ENCODE results near the gene DAPP1. TPM values are rescaled to one million over a fixed set of nuclear protein-coding genes. Genes with fewer than 3 reads are reported as not detected.
A peak's percentile ranks its signal among the peaks of the same experiment; 100 is the strongest.

The DAPP1 gene
- total and polyA plus RNA-seq, 2 experiments from 2014 or later: not detected

DNA sequence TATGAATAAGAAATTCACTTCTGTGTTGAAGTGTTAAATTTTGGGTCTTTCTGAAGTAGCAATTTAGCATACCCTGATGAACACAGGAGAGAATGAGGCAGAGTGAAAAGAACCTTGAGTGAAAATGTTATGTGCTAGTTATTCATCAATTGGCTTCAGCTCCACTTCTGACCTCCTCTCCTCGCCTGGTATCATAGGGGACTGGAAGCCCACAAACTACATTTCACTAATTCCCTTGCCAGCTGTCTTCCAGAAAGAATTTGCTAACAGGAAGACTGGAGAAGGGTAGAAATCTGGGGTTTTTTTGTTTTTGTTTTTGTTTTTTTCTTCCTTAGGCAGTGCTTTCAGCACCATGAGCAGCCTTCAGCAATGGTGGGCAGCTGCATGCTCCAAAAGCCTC lies 5.5 kb upstream of the DAPP1 start (continued):
- TF ChIP-seq POLR2AphosphoS5 (IDR thresholded peaks at IDR 0.05; ENCODE audit: low read depth) (no peak), EZH2phosphoT487 (IDR thresholded peaks at IDR 0.05; ENCODE audit: unreplicated experiment) (no peak), STAT1 (IDR thresholded peaks at IDR 0.05; ENCODE audit: unreplicated experiment) (no peak), ZNF331 (CRISPR knock-in tag; IDR thresholded peaks at IDR 0.05; ENCODE audit: low read depth) (no peak)

DNA sequence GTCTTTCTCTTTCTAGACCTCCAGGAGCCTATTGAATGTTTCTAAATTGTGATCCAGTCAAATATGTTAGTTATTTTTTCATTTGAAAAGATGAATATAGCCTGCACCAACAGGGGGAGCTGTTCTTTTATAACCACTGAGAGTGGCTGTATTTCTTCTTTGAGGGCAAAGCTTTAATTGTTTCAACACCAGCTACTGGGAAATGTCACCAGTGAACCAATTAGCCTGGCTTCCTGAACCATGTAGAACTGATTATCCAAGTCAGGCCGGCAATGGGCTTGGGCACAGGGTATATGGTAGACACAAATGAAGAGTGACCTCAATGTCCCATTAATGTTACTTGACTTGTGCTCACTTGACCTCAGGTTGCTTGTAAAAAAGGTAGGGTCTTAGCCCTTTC lies 4.8 kb upstream of the DAPP1 start:
- H3K36me3 Mint-ChIP-seq (ENCODE audit: low read depth): no peaks in the 10 kb centered on the region
- DNase-seq (ENCODE audit: low spot score): peak; percentile 80
- H3K4me1 Mint-ChIP-seq: peaks cover 7% of the 10 kb centered on the region
- no peak for ATAC-seq
- Histone ChIP-seq H3K4me3 (no peak overlapping the region), H3K4me1 (ENCODE audit: insufficient read depth) (no peaks in the 10 kb centered on the region), H3F3A (replicated peaks; ENCODE audit: low read depth) (no peaks in the 10 kb centered on the region), H3K79me2 (replicated peaks; ENCODE audit: insufficient read depth) (no peaks in the 10 kb centered on the region), H2AFZ (no peak overlapping the region), H3K36me3 (ENCODE audit: insufficient read depth) (no peaks in the 10 kb centered on the region), H3K27me3 (ENCODE audit: insufficient read depth) (no peaks in the 10 kb centered on the region), H4K20me1 (replicated peaks; ENCODE audit: insufficient read depth) (no peaks in the 10 kb centered on the region), H3K9me2 (ENCODE audit: insufficient read depth) (0 out of 2 replicates have a peak, but pooled peaks cover 6% of the 10 kb centered on the region), H3K27ac (ENCODE audit: low read depth) (no peak overlapping the region), H3K4me2 (no peak overlapping the region)
- no peaks in the 10 kb centered on the region for H3K9me3 Mint-ChIP-seq
- H3K27ac Mint-ChIP-seq: no peak overlapping the region
- peaks cover 6% of the 10 kb centered on the region for H3K27me3 Mint-ChIP-seq (ENCODE audit: insufficient read depth, low read depth, poor library complexity)
- TF ChIP-seq, protein P1, sequence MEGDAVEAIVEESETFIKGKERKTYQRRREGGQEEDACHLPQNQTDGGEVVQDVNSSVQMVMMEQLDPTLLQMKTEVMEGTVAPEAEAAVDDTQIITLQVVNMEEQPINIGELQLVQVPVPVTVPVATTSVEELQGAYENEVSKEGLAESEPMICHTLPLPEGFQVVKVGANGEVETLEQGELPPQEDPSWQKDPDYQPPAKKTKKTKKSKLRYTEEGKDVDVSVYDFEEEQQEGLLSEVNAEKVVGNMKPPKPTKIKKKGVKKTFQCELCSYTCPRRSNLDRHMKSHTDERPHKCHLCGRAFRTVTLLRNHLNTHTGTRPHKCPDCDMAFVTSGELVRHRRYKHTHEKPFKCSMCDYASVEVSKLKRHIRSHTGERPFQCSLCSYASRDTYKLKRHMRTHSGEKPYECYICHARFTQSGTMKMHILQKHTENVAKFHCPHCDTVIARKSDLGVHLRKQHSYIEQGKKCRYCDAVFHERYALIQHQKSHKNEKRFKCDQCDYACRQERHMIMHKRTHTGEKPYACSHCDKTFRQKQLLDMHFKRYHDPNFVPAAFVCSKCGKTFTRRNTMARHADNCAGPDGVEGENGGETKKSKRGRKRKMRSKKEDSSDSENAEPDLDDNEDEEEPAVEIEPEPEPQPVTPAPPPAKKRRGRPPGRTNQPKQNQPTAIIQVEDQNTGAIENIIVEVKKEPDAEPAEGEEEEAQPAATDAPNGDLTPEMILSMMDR (conservative IDR thresholded peaks at IDR 0.05; ENCODE audit: low read depth in 2 of 2): peak; percentile 65 to 84
- no peak for TF ChIP-seq NANOG (IDR thresholded peaks at IDR 0.05; ENCODE audit: borderline replicate concordance)
- TF ChIP-seq, protein P2, sequence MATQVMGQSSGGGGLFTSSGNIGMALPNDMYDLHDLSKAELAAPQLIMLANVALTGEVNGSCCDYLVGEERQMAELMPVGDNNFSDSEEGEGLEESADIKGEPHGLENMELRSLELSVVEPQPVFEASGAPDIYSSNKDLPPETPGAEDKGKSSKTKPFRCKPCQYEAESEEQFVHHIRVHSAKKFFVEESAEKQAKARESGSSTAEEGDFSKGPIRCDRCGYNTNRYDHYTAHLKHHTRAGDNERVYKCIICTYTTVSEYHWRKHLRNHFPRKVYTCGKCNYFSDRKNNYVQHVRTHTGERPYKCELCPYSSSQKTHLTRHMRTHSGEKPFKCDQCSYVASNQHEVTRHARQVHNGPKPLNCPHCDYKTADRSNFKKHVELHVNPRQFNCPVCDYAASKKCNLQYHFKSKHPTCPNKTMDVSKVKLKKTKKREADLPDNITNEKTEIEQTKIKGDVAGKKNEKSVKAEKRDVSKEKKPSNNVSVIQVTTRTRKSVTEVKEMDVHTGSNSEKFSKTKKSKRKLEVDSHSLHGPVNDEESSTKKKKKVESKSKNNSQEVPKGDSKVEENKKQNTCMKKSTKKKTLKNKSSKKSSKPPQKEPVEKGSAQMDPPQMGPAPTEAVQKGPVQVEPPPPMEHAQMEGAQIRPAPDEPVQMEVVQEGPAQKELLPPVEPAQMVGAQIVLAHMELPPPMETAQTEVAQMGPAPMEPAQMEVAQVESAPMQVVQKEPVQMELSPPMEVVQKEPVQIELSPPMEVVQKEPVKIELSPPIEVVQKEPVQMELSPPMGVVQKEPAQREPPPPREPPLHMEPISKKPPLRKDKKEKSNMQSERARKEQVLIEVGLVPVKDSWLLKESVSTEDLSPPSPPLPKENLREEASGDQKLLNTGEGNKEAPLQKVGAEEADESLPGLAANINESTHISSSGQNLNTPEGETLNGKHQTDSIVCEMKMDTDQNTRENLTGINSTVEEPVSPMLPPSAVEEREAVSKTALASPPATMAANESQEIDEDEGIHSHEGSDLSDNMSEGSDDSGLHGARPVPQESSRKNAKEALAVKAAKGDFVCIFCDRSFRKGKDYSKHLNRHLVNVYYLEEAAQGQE (IDR thresholded peaks at IDR 0.05; ENCODE audit: unreplicated experiment): no peak
- TF ChIP-seq ZNF331 (CRISPR knock-in tag; IDR thresholded peaks at IDR 0.05; ENCODE audit: low read depth): no peak
- TF ChIP-seq, protein P3, sequence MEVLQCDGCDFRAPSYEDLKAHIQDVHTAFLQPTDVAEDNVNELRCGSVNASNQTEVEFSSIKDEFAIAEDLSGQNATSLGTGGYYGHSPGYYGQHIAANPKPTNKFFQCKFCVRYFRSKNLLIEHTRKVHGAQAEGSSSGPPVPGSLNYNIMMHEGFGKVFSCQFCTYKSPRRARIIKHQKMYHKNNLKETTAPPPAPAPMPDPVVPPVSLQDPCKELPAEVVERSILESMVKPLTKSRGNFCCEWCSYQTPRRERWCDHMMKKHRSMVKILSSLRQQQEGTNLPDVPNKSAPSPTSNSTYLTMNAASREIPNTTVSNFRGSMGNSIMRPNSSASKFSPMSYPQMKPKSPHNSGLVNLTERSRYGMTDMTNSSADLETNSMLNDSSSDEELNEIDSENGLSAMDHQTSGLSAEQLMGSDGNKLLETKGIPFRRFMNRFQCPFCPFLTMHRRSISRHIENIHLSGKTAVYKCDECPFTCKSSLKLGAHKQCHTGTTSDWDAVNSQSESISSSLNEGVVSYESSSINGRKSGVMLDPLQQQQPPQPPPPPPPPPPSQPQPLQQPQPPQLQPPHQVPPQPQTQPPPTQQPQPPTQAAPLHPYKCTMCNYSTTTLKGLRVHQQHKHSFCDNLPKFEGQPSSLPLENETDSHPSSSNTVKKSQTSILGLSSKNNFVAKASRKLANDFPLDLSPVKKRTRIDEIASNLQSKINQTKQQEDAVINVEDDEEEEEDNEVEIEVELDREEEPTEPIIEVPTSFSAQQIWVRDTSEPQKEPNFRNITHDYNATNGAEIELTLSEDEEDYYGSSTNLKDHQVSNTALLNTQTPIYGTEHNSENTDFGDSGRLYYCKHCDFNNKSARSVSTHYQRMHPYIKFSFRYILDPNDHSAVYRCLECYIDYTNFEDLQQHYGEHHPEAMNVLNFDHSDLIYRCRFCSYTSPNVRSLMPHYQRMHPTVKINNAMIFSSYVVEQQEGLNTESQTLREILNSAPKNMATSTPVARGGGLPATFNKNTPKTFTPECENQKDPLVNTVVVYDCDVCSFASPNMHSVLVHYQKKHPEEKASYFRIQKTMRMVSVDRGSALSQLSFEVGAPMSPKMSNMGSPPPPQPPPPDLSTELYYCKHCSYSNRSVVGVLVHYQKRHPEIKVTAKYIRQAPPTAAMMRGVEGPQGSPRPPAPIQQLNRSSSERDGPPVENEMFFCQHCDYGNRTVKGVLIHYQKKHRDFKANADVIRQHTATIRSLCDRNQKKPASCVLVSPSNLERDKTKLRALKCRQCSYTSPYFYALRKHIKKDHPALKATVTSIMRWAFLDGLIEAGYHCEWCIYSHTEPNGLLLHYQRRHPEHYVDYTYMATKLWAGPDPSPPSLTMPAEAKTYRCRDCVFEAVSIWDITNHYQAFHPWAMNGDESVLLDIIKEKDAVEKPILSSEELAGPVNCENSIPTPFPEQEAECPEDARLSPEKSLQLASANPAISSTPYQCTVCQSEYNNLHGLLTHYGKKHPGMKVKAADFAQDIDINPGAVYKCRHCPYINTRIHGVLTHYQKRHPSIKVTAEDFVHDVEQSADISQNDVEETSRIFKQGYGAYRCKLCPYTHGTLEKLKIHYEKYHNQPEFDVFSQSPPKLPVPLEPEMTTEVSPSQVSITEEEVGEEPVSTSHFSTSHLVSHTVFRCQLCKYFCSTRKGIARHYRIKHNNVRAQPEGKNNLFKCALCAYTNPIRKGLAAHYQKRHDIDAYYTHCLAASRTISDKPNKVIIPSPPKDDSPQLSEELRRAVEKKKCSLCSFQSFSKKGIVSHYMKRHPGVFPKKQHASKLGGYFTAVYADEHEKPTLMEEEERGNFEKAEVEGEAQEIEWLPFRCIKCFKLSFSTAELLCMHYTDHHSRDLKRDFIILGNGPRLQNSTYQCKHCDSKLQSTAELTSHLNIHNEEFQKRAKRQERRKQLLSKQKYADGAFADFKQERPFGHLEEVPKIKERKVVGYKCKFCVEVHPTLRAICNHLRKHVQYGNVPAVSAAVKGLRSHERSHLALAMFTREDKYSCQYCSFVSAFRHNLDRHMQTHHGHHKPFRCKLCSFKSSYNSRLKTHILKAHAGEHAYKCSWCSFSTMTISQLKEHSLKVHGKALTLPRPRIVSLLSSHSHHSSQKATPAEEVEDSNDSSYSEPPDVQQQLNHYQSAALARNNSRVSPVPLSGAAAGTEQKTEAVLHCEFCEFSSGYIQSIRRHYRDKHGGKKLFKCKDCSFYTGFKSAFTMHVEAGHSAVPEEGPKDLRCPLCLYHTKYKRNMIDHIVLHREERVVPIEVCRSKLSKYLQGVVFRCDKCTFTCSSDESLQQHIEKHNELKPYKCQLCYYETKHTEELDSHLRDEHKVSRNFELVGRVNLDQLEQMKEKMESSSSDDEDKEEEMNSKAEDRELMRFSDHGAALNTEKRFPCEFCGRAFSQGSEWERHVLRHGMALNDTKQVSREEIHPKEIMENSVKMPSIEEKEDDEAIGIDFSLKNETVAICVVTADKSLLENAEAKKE (CRISPR knock-in tag; IDR thresholded peaks at IDR 0.05): no peak
- TF ChIP-seq STAT1 (IDR thresholded peaks at IDR 0.05; ENCODE audit: unreplicated experiment): no peak
- H3K4me3 Mint-ChIP-seq: no peak overlapping the region

All from GM23338 (cell line).